HG03378 (cell line): ENCODE data around the gene PRDM13.
"Not testable (repeated sequence)": the region's sequence is repeated elsewhere in the genome, so short reads cannot be mapped to it uniquely, and the experiment has no call there.

Experiments
- ATAC-seq: cut with Tn5 transposase; IDR thresholded peaks from one replicate; pipeline ENCODE4 v1.9.1; 2021; ENCODE audit warnings: mild to moderate bottlenecking, moderate library complexity; ENCODE audit not compliant: unreplicated experiment

Gene PRDM13

GRCh38 chr6:99622044-99622443, 15.4 kb downstream of the PRDM13 start:
- not testable (repeated sequence) for ATAC-seq

- ATAC-seq: no peak
Observed at GRCh38 chr6:99629293-99629692, 22.7 kb downstream of the PRDM13 start.

- no peak for ATAC-seq
Observed at GRCh38 chr6:99637629-99638028, 31.0 kb downstream of the PRDM13 start.

GRCh38 chr6:99638358-99638757, 31.7 kb downstream of the PRDM13 start:
- ATAC-seq: not testable (repeated sequence)

GRCh38 chr6:99641270-99641669, 34.6 kb downstream of the PRDM13 start:
- ATAC-seq: no peak

- no peak for ATAC-seq
Observed at GRCh38 chr6:99645986-99646385, 39.4 kb downstream of the PRDM13 start.

GRCh38 chr6:99650091-99650571, 43.5 kb downstream of the PRDM13 start:
- not testable (repeated sequence) for ATAC-seq

- no peak for ATAC-seq
Observed at GRCh38 chr6:99660206-99660605, 53.6 kb downstream of the PRDM13 start.

GRCh38 chr6:99661870-99662269, 55.2 kb downstream of the PRDM13 start:
- no peak for ATAC-seq

- no peak for ATAC-seq
Observed at GRCh38 chr6:99662616-99663015, 56.0 kb downstream of the PRDM13 start.
